T-helper 2 cell treated with Interferon-gamma antibody and Interleukin-4, amounts not matched to agents 100 ng/mL and 5 ng/mL, for 36 hours (primary cell): ENCODE measurements around the gene SCYGR2. TPM values are rescaled to one million over a fixed set of nuclear protein-coding genes. Genes with fewer than 3 reads are reported as not detected.

Source experiments
- intact Hi-C: fragments of 100-400 bp; cut with micrococcal nuclease; formaldehyde crosslinking; loops from one replicate; pipeline ENCODE4 v1.15.1; 2023
- total RNA-seq: library from RNA; stranded (reverse); gene quantifications from 2 replicates; pipeline ENCODE4 v1.2.3, GENCODE V29; 2022

Gene SCYGR2
- total RNA-seq, 1 donor from 2014 or later, result not detected

GRCh38 chr2:227612546-227613271, 14.0 kb downstream of the SCYGR2 start:
- intact Hi-C loops, result no loop called here

DNA sequence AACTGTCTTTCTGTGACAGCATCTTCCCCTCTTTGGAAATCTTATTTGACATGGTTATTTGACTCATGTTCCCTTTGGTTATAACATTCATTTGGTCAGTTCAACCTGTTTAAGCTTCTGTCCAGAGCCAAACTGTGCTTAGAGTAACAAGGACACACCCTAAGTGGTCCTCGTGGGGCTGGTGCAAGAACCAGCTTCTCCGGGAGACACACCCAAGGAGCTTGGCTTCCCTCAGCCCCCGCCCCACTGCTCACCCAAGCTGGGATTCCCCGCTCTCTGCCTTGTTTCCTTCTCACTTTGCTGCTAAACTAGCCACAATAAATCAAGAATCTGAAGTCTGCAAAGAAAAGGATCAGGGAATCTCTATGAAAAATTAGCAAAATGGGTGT, 14.6 kb downstream of the SCYGR2 start:
- intact Hi-C loops, result no loop called here

- intact Hi-C loops, result no loop called here
Measured at GRCh38 chr2:227614246-227614645, 15.6 kb downstream of the SCYGR2 start.

- intact Hi-C loops, result no loop called here
Measured at GRCh38 chr2:227614740-227615139, 16.0 kb downstream of the SCYGR2 start, which contains the start of gene SCYGR3. Gene SCYGR3, minus strand, starts transcription at chr2:227614840. Its CDS starts 0 bp downstream, at chr2:227614840.

- intact Hi-C loops, result no loop called here
Measured at GRCh38 chr2:227615181-227615580, 16.5 kb downstream of the SCYGR2 start.

DNA sequence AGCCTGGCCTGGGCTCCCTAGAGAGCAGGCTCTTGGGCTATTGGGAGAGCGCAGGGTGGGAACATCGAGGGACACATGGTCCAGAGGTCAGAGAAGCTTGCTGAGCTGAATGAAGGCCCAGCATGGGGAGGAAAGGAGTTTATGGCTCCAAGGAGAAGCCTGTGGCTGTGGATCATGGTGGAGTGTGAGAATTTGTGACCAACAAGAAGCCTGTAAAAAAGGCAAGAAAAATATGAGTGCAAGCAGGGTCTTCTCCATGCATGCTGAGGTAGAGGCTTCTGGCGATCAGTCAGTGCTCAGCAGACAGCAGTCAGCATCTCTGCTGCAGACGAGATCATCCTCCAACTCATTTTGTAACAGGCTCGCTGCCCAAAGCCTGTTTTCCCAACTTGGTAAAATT, 17.2 kb downstream of the SCYGR2 start:
- intact Hi-C loops, result no loop called here

DNA sequence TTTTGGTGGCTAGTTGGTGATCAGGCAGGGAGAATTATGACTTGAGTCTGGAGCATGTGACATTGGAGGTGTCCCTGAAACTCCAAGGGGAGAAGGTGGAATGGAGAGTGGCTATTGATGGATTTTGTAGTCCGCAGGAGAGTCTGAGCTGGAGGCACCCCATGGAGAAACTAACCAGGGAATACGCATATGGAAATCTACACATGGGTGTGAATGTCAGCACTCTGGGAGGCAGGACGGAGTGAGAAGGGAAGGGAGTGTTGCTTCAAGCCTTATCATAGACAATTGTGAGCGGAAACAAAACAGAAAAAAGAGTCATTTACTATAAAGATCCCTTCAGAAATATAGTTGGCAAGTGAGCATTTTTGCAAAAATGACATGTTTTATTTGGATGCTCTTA, 17.9 kb downstream of the SCYGR2 start:
- intact Hi-C loops, result no loop called here

GRCh38 chr2:227617316-227618230, 18.9 kb downstream of the SCYGR2 start, which contains the start of gene SCYGR4:
Gene SCYGR4, plus strand, starts transcription at chr2:227617498. Its CDS starts 0 bp downstream, at chr2:227617498.
- intact Hi-C loops, result no loop called here

DNA sequence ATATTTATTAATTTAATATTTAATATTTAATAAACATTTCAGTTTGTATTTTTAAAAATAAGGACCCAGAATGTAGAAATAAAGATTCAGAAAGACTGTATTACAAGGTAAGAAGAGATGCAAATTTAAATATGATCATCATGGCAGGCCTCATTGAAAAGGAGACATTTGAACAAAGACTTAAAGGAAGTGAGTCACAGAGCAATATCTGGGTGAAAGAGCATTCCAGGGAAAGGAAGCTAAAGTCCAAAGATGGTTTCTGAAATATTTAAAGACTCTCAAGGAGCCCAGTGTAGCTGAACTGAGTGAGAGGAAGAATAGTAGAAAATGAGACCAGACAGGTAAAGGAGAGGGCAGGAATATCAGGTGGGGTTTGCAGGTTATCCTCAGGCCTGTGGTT, 24.5 kb downstream of the SCYGR2 start:
- intact Hi-C loops, result no loop called here

DNA sequence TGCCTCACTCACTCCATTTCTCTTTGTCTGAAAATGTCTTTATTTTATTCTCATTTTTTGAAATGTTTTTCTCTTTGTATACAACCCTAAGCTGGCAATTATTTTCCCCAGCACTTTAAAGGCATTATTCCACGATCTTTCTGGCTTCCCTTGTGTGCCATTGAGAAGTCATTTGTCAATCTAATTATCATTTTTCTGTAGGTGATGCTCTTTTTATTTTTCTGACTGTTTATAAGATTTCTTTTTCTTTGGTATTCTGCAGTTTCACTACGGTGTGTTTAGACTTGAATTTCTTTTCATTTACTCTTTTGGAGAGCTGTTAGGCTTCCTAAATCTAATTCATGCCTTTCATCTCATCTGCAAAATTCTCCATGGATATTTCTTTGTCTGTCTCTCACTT, 26.7 kb downstream of the SCYGR2 start:
- intact Hi-C loops, result no loop called here

DNA sequence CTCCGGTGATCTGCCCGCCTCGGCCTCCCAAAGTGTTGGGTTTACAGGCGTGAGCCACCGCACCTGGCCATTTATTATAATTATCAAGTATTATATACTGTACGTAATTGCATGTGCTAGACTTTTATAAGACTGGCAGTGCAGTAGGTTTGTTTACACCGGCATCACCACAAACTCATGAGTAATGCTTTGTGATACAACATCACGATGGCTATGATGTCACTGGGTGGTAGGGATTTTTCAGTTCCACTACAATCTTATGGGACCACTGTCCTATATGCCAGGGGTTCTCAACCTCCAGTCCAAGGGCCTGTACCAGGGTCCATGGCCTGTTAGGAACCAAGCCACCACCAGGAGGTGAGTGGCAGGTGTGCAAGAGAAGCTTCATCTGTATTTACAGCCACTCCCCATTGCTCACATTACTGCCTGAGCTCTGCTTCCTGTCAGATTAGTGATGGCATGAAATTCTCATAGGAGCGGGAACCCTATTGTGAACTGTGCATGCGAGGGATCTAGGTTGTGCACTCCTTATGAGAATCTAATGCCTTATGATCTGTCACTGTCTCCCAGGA, 28.0 kb downstream of the SCYGR2 start:
- intact Hi-C loops, result no loop called here

DNA sequence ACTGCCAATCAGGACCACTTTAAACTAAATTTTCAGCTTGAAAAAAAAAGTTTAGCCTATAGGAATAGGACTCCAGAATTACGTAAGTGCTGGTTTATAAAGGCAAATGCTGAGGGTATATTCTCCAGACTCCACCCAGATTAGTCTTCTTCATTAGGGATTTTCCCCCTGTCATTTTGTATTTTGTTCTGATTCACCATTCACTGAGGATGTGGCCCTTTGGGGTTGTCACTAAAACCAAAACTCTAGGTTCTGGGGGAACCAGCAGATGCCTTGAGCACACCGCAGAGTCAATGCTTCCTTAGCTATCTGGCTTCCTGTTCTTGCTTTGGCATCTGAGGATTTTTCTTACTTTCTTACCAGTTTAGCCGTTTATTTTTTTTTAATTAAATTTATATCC, 29.1 kb downstream of the SCYGR2 start:
- intact Hi-C loops, result no loop called here

GRCh38 chr2:227629435-227629834, 30.7 kb downstream of the SCYGR2 start:
- intact Hi-C loops, result no loop called here

DNA sequence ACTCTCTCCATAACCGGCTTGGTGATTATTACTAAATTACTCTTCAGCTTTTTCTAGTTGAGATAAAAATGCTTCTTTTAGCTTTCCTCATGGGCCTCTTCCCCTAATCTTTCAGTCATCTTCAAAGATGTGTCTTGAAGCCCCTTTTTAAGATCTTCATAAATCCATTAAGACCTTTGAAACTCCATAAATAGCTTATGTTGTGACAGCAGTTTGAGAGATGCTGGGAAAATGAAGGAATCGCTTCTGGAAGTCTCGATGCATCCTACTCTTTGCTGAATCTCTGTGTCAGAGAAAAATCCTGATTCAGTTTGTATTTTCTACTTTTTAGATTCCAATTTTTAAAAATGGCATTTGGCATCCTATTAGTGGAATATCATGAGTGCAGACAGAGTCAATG, 31.6 kb downstream of the SCYGR2 start:
- intact Hi-C loops, result no loop called here

- intact Hi-C loops, result no loop called here
Measured at GRCh38 chr2:227632827-227633226, 34.1 kb downstream of the SCYGR2 start.

GRCh38 chr2:227634201-227634600, 35.5 kb downstream of the SCYGR2 start:
- intact Hi-C loops, result no loop called here

- intact Hi-C loops, result no loop called here
Measured at GRCh38 chr2:227642656-227643055, 44.0 kb downstream of the SCYGR2 start.

DNA sequence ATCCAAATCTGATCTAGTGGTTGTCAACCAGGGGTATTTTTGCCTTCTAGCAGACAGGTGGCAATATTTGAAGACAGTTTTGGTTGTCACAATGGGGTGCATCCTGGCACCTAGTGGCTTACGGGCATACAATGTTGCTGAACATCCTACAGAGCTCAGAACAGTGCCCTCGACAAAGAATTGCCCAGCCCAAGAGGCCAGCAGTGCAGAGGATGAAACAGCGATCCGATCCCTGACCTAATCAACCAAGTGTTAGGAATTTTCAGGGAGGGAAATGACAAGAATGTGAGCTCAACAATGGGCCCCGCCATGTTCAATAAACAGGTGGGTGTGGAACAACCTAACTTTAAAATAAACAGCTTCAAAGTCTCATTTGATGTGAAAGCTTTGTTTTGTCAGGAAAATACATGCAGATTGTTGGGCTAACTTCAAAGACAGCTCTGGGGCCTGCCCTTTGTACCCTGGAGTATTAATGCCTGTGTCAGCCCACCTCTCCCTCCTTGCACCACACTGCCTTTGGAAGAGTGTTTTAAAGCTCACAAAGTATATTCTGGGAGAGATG, 45.4 kb downstream of the SCYGR2 start:
- intact Hi-C loops, result no loop called here
